IMR-90 (cell line): ENCODE measurements around the gene TMEM179. TPM values are rescaled to one million over a fixed set of nuclear protein-coding genes. Genes with fewer than 3 reads are reported as not detected.

Experiments
- ATAC-seq: fragments of 200-7000 bp; cut with Tn5 transposase; 2 replicates; pipeline ENCODE4 v1.9.1; 2020; ENCODE audit warnings: low read depth, mild to moderate bottlenecking, moderate library complexity
- BruUV-seq: library from RNA; stranded (reverse); fragments of 400-500 nt; replicated peaks from 2 replicates; lab custom pipeline; 2021; lab: Mats Ljungman, UMichigan
- CTCF ChIA-PET: fragments of 300-600 bp; formaldehyde crosslinking; extraction: SDS; loops from one replicate; lab custom pipeline; 2021; ENCODE audit warnings: antibody characterized with exemption; lab: Yijun Ruan, JAX
- POLR2A ChIA-PET: fragments of 300-600 bp; sonication (Branson Sonifier 250); formaldehyde crosslinking; loops from one replicate; lab custom pipeline; 2022; ENCODE audit warnings: antibody characterized with exemption; ENCODE audit not compliant: unreplicated experiment; lab: Charles Lee
- DNase-seq: peaks from one replicate; pipeline ENCODE4 v3.0.0; 2013
- H2AFZ ChIP-seq: replicated peaks from 2 replicates; pipeline ENCODE3; 2013; ENCODE audit warnings: low read length, mild to moderate bottlenecking; ENCODE audit not compliant: poor library complexity
- H2AK5ac ChIP-seq: 2 replicates; pipeline ENCODE4 v1.6.1; 2013; ENCODE audit warnings: low read depth, low read length, inconsistent platforms
- H2AK9ac ChIP-seq: replicated peaks from 2 replicates; pipeline ENCODE3; 2013; ENCODE audit warnings: mild to moderate bottlenecking, low read depth, low read length, moderate library complexity; ENCODE audit not compliant: poor library complexity
- H2BK120ac ChIP-seq: 2 replicates; pipeline ENCODE4 v1.6.1; 2013; ENCODE audit warnings: low read depth, low read length, inconsistent platforms
- H2BK15ac ChIP-seq: 3 replicates; pipeline ENCODE4 v1.6.1; 2013; ENCODE audit warnings: low read depth, low read length, inconsistent platforms
- H2BK20ac ChIP-seq: 2 replicates; pipeline ENCODE4 v1.6.1; 2013; ENCODE audit warnings: low read depth, mild to moderate bottlenecking, inconsistent platforms, low read length, moderate library complexity
- H2BK5ac ChIP-seq: 2 replicates; pipeline ENCODE4 v1.6.1; 2013; ENCODE audit warnings: mild to moderate bottlenecking, low read depth, low read length, inconsistent platforms; ENCODE audit not compliant: poor library complexity, severe bottlenecking
- H3K14ac ChIP-seq: replicated peaks from 2 replicates; pipeline ENCODE4 v1.6.1; 2013; ENCODE audit warnings: low read depth, low read length, inconsistent platforms
- H3K18ac ChIP-seq: 2 replicates; pipeline ENCODE4 v1.6.1; 2013; ENCODE audit warnings: low read depth, low read length, control low read depth
- H3K23ac ChIP-seq: 2 replicates; pipeline ENCODE4 v1.6.1; 2013; ENCODE audit warnings: low read depth, low read length, inconsistent platforms
- H3K27ac ChIP-seq: 2 replicates; pipeline ENCODE4 v1.5.1; 2013; ENCODE audit warnings: mild to moderate bottlenecking, control low read depth, low read length; ENCODE audit not compliant: insufficient read depth
- H3K27me3 ChIP-seq: 2 replicates; pipeline ENCODE4 v1.6.1; 2013; ENCODE audit warnings: low read length; ENCODE audit not compliant: control insufficient read depth, insufficient read depth
- H3K36me3 ChIP-seq: 2 replicates; pipeline ENCODE4 v1.6.1; 2013; ENCODE audit warnings: low read length, mixed read lengths; ENCODE audit not compliant: control insufficient read depth, insufficient read depth
- H3K4ac ChIP-seq: 2 replicates; pipeline ENCODE4 v1.6.1; 2013; ENCODE audit warnings: low read depth, low read length, inconsistent platforms
- H3K4me1 ChIP-seq: 2 replicates; pipeline ENCODE4 v1.6.1; 2013; ENCODE audit warnings: low read length, mixed read lengths; ENCODE audit not compliant: control insufficient read depth, insufficient read depth
- H3K4me2 ChIP-seq: 2 replicates; pipeline ENCODE4 v1.6.1; 2013; ENCODE audit warnings: low read depth, mild to moderate bottlenecking, control low read depth, low read length, moderate library complexity
- H3K4me3 ChIP-seq: 2 replicates; pipeline ENCODE4 v1.5.1; 2013; ENCODE audit warnings: low read depth, mild to moderate bottlenecking, control low read depth, low read length, moderate library complexity; ENCODE audit not compliant: insufficient read depth
- H3K56ac ChIP-seq: 2 replicates; pipeline ENCODE4 v1.6.1; 2013; ENCODE audit warnings: low read length, inconsistent platforms; ENCODE audit not compliant: insufficient read depth; ENCODE audit errors: extremely low read depth
- H3K79me1 ChIP-seq, 2 experiments: 2 replicates each; pipeline ENCODE4 v1.6.1; 2013; ENCODE audit warnings: low read length in 2 of 2, inconsistent platforms in 1 of 2, low read depth in 1 of 2
- H3K9ac ChIP-seq: 2 replicates; pipeline ENCODE4 v1.6.1; 2013; ENCODE audit warnings: low read depth, low read length, control low read depth
- H3K9me1 ChIP-seq: 2 replicates; pipeline ENCODE4 v1.6.1; 2013; ENCODE audit warnings: low read length, inconsistent platforms; ENCODE audit not compliant: insufficient read depth
- H3K9me3 ChIP-seq: 2 replicates; pipeline ENCODE4 v1.6.1; 2013; ENCODE audit warnings: low read length; ENCODE audit not compliant: control insufficient read depth, insufficient read depth
- H4K20me1 ChIP-seq: 2 replicates; pipeline ENCODE4 v1.6.1; 2013; ENCODE audit warnings: low read length, inconsistent platforms; ENCODE audit not compliant: insufficient read depth
- H4K5ac ChIP-seq: 2 replicates; pipeline ENCODE4 v1.6.1; 2013; ENCODE audit warnings: mild to moderate bottlenecking, low read depth, low read length, control low read depth
- H4K8ac ChIP-seq, 2 experiments: 2 replicates each; pipeline ENCODE4 v1.6.1; 2013; ENCODE audit warnings: low read depth in 2 of 2, low read length in 2 of 2, control low read depth in 1 of 2, inconsistent platforms in 1 of 2
- H4K91ac ChIP-seq: 2 replicates; pipeline ENCODE4 v1.6.1; 2013; ENCODE audit warnings: low read depth, low read length, inconsistent platforms; ENCODE audit not compliant: insufficient read depth
- BHLHE40 ChIP-seq: fragments of 150-350 bp; IDR thresholded peaks from 2 replicates; pipeline ENCODE4 v1.6.1; 2016; ENCODE audit warnings: mild to moderate bottlenecking, low read depth, low read length
- CHD1 ChIP-seq: IDR thresholded peaks from 2 replicates; pipeline ENCODE4 v1.6.1; 2012; ENCODE audit warnings: low read depth, low read length, improper control_type of control experiment
- FOS ChIP-seq: fragments of 150-350 bp; IDR thresholded peaks from 2 replicates; pipeline ENCODE4 v1.6.1; 2016; ENCODE audit warnings: low read depth, low read length
- NFE2L2 ChIP-seq: fragments of 150-350 bp; IDR thresholded peaks from 2 replicates; pipeline ENCODE4 v1.6.1; 2016; ENCODE audit warnings: low read depth, mild to moderate bottlenecking, low read length
- RAD21 ChIP-seq: IDR thresholded peaks from 2 replicates; pipeline ENCODE4 v1.6.1; 2012; ENCODE audit warnings: low read length, improper control_type of control experiment
- RFX5 ChIP-seq: IDR thresholded peaks from 2 replicates; pipeline ENCODE4 v1.8.0; 2012; ENCODE audit warnings: low read depth, mild to moderate bottlenecking, low read length, moderate library complexity
- SMC3 ChIP-seq: fragments of 150-350 bp; IDR thresholded peaks from 2 replicates; pipeline ENCODE4 v1.6.1; 2016; ENCODE audit warnings: low read depth, mild to moderate bottlenecking, antibody characterized with exemption, low read length, moderate library complexity
- WGBS, 2 experiments: methylation state at CpG; one replicate each; pipeline versions ENCODE4 v1.1.5 to v1.1.7; 2013; ENCODE audit warnings: missing lambda C conversion rate in 2 of 2; ENCODE audit not compliant: insufficient read length in 1 of 2; ENCODE audit errors: extremely low coverage in 2 of 2; 5-methylcytosine and 5-hydroxymethylcytosine counted together
- dilution Hi-C: fragments of 300-500 bp; cut with HindIII; formaldehyde crosslinking; loops from one replicate; pipeline ENCODE4 v1.14.3; 2018; ENCODE audit warnings: low sequenced_read_pairs; ENCODE audit not compliant: unreplicated experiment
- in situ Hi-C: fragments of 300-500 bp; cut with MboI; formaldehyde crosslinking; loops from 3 replicates; pipeline ENCODE4 v1.14.3; 2019; ENCODE audit warnings: low sequenced_read_pairs, inconsistent platforms, mixed read lengths
- intact Hi-C: fragments of 100-400 bp; cut with micrococcal nuclease; formaldehyde crosslinking; loops from 2 replicates; pipeline ENCODE4 v1.10.0; 2022
- polyA plus RNA-seq, 3 experiments: library from polyadenylated mRNA; depleted of rRNA; stranded (reverse); fragments of >200 nt; gene quantifications; 2 replicates each; pipeline ENCODE4 v1.2.3, GENCODE V29; 2012; ENCODE audit warnings: low replicate concordance in 1 of 3
- total RNA-seq: library from RNA; depleted of rRNA; stranded (reverse); fragments of >200 nt; gene quantifications from 2 replicates; pipeline ENCODE4 v1.2.3, GENCODE V29; 2012
- TF ChIP-seq, protein P1 (sequence below): conservative IDR thresholded peaks from 2 replicates; pipeline ENCODE4 v1.5.1; 2012; ENCODE audit warnings: mild to moderate bottlenecking, low read depth, low read length, improper control_type of control experiment

Gene TMEM179
- total and polyA plus RNA-seq, 2 of the 4 experiments (the other 2 are of a cell fraction), result not detected

DNA sequence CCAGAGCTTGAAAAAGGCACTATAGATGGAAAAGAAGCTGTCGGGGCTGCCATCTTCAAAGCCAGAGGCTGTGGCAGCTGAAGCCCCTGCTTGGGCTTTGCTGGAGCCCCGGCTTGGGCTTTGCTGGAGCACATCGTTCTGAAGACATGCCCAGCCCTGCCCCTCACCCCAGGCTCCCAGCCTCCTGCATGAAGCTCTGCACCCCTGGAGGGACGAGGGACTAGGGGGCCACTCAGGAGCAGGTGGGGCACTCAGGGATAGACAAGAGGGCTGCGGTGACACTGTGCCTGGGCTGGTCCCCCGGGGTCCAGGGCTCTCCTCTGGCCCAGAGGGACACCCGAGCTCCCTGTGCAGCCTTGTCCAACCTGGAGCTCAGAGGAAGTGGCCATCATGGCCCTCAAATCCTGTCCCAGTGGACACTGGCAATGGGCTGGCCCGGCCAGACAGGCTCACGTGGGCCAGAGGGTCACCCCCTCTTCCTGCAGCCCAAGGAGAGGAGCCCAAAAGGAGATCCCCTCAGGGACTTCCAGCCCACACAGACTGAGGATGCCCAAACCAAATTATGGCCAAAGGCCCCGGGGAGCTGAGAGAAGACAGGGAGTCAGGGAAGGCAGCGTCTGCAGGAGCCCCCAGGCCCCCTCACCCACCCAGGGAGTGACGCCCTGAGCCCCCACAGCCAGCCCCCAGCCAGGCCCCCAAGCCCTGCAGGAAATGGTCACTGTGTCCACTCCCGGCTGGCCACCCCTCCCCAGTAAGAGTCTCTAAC lies 48.1 kb downstream of the TMEM179 start (continued):
- TF ChIP-seq FOS, result no peak

DNA sequence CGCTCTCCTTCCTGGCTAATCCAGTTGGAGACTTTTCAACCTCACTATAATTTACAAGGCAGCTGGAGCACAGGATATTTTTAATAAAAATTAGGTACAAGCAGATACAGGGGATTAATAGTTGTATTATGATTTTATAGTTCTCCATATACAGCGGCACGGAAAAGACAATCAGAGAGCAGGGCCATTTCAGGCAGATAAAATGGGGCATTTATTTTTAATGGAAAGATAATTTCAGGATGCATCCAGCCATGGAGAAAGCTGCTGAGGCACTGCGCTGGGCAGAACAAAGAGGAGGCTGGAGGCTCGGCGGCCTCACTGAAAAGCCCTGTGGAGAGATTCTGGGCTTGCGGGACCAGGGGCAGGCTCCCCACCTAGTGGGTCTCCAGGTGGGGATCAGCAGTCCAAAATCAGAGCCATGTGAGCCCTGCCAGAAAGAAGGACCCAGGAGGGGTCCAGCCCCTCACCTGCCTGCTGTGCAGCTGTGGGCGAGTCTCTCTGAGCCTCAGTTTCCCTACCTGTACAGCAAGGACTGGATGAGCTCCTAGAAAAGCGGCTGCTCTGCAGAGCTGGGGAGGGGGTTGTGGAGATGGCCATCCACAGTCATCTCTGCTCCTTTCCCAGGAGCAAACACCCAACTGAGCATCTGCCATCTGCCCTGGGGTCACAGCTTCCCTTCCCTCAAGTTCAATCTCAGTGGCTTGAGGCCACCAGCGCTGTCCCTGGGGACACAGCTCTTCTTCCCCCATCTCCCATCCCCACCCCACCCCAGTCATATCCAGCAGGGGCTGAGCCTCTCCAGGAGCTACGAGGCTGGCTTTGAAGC lies 48.9 kb downstream of the TMEM179 start:
- dilution Hi-C loops, result no loop called here
- H2BK5ac ChIP-seq, result no peak overlapping the region
- CTCF ChIA-PET, result interaction anchor here (0.9 kb wide), 1 partner anchor 478 kb away, joined by 3 read pairs; no protein-coding TSS in a partner anchor

More for the DNA sequence above, 48.9 kb downstream of the TMEM179 start:
- in situ Hi-C loops, result loop anchor here (25.0 kb wide), 1 partner anchor 468 kb away; the partner anchor contains the start of gene ASPG
- Histone ChIP-seq H3K9me1 (no peaks in the 10 kb centered on the region), H3K79me1 (no peaks in the 10 kb centered on the region), H3K23ac (no peak overlapping the region), H2BK20ac (no peak overlapping the region), H2AK5ac (no peak overlapping the region), H3K9me3 (no peaks in the 10 kb centered on the region), H2BK15ac (no peak overlapping the region), H4K8ac (no peak overlapping the region), H4K91ac (no peak overlapping the region), H3K56ac (no peak overlapping the region), H3K18ac (no peak overlapping the region), H3K14ac (no peak overlapping the region), H3K27ac (no peak overlapping the region), H2AFZ (no peak overlapping the region), H4K20me1 (no peaks in the 10 kb centered on the region), H3K4me1 (no peaks in the 10 kb centered on the region), H3K27me3 (peaks cover 6% of the 10 kb centered on the region; the same call in 1 of the 2 replicates), H4K5ac (no peak overlapping the region), H3K4ac (no peak overlapping the region), H3K4me3 (no peak overlapping the region), H3K4me2 (no peak overlapping the region), H3K36me3 (no peaks in the 10 kb centered on the region), H2AK9ac (no peak overlapping the region), H2BK120ac (no peak overlapping the region), H3K9ac (no peak overlapping the region)
- DNase-seq (no peak), ATAC-seq (no peak)
- intact Hi-C loops, result no loop called here
- POLR2A ChIA-PET, result no interaction called here
- 77% methylated on average over 5 of the region's 11 CpGs; no CpG with 5 or more reads in 1 of the 2 experiments for WGBS, 2 experiments
- no TSS peak for BruUV-seq
- TF ChIP-seq CHD1 (no peak), SMC3 (no peak), BHLHE40 (no peak), RAD21 (no peak), RFX5 (no peak), NFE2L2 (no peak)
- TF ChIP-seq, protein P1, sequence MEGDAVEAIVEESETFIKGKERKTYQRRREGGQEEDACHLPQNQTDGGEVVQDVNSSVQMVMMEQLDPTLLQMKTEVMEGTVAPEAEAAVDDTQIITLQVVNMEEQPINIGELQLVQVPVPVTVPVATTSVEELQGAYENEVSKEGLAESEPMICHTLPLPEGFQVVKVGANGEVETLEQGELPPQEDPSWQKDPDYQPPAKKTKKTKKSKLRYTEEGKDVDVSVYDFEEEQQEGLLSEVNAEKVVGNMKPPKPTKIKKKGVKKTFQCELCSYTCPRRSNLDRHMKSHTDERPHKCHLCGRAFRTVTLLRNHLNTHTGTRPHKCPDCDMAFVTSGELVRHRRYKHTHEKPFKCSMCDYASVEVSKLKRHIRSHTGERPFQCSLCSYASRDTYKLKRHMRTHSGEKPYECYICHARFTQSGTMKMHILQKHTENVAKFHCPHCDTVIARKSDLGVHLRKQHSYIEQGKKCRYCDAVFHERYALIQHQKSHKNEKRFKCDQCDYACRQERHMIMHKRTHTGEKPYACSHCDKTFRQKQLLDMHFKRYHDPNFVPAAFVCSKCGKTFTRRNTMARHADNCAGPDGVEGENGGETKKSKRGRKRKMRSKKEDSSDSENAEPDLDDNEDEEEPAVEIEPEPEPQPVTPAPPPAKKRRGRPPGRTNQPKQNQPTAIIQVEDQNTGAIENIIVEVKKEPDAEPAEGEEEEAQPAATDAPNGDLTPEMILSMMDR, result no peak
